Measurements from ENCODE around the gene PXK.
"Not testable (repeated sequence)": the region's sequence is repeated elsewhere in the genome, so short reads cannot be mapped to it uniquely, and the experiment has no call there.

PXK gene

DNA sequence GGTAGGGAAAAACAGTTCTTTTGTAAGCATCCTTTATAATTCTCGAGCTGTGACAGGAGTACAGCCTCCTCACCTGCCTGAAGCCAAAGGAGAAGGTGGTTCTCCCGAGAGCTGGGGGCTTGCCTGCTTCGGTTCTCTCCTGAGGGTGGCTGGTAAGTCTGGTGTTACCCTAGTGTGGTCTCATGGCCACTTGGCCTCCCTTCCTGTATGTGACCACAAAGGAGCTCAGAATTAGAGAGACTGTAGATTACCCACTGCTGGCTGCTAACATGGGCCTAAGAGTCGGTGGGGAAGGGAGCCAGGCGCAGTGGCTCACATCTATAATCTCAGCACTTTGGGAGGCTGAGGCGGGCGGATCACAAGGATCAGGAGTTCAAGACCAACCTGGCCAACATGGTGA lies 88.3 kb downstream of the PXK start:
- no peak for DNase-seq

GRCh38 chr3:58422756-58423325 lies 90.1 kb downstream of the PXK start:
- no peak for DNase-seq

- DNase-seq: no peak
These were observed 91.9 kb downstream of the PXK start for GRCh38 chr3:58424613-58425012.

DNA sequence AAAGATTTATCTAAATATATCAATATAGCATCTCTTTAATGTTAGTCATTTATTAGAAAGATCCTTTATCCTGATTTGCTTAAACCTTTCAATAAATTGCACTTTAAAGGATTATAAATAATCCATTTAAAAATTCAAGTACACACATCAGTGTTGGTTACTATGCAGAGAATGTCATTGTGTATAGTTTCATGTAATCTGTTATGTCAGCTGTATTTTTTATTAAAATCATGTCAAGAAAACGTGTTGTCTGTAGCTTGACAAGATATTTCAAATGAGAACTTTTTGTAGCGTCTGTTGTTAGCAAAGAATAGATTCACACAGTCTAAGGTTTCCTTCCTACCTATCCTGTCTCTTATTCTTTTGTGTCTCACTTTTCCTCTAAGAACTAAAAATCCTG lies 93.1 kb downstream of the PXK start:
- no peak for DNase-seq

GRCh38 chr3:58427661-58428361 lies 95.1 kb downstream of the PXK start:
- no peak for DNase-seq

- DNase-seq: no peak
These were observed 97.0 kb downstream of the PXK start for GRCh38 chr3:58429657-58430056.

- DNase-seq: no peak
These were observed 100.2 kb downstream of the PXK start for GRCh38 chr3:58432905-58433304.

GRCh38 chr3:58433400-58434167 lies 100.9 kb downstream of the PXK start, which contains the start of gene PDHB:
Gene PDHB (minus strand): TSS chr3:58433832. CDS start chr3:58433809, 23 bp downstream.
- peak; percentile 88 for DNase-seq

DNA sequence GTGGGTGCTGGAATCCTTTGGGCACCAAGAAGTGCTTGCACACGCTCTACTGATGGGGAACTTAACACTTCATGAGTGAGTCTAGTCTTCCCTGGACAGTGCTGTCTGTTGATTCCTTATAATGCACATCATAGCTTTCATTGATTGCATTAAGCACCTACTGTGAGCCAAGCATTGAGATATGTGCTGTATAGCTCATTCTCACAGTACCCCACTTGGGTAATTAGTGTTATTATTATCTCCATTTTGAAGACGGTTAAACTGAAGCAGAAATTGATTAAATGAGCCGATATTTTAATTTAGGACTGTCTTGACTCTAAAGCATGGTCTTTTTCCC lies 101.4 kb downstream of the PXK start:
- no peak for DNase-seq

DNA sequence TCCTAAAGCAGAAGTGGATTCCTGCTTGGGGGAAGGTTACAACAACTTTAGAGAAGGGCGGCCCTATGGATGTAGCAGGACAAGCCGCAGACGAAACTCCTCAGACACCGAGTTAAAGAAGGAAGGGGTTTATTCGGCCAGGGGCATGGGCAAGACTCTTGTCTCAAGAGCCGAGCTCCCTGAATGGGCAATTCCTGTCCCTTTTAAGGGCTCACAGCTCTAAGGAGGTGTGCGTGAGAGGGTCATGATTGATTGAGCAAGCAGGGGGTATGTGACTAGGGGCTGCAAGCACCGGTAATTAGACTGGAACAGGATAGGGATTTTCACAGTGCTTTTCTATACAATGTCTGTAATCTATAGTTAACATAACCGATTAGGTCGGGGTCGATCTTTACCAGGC lies 101.8 kb downstream of the PXK start:
- no peak for DNase-seq

- peak; percentile 94 for DNase-seq
These were observed 102.3 kb downstream of the PXK start for GRCh38 chr3:58434990-58435389.

DNA sequence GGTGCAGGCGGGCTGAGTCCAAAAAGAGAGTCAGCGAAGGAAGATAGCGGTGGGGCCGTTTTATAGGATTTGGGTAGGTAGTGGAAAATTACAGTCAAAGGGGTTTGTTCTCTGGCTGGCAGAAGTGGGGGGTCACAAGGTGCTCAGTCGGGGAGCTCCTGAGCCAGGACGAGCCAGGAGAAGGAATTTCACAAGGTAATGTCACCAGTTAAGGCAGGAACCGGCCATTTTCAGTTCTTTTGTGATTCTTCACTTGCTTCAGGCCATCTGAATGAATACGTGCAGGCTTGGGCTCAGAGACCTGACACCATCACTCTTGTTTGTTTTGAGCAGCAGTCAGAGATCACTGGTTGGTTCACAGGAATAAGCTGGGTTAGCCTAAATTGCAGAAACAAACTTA lies 104.6 kb downstream of the PXK start:
- DNase-seq: not testable (repeated sequence)

- DNase-seq: not testable (repeated sequence)
These were observed 108.3 kb downstream of the PXK start for GRCh38 chr3:58440996-58441355.

DNA sequence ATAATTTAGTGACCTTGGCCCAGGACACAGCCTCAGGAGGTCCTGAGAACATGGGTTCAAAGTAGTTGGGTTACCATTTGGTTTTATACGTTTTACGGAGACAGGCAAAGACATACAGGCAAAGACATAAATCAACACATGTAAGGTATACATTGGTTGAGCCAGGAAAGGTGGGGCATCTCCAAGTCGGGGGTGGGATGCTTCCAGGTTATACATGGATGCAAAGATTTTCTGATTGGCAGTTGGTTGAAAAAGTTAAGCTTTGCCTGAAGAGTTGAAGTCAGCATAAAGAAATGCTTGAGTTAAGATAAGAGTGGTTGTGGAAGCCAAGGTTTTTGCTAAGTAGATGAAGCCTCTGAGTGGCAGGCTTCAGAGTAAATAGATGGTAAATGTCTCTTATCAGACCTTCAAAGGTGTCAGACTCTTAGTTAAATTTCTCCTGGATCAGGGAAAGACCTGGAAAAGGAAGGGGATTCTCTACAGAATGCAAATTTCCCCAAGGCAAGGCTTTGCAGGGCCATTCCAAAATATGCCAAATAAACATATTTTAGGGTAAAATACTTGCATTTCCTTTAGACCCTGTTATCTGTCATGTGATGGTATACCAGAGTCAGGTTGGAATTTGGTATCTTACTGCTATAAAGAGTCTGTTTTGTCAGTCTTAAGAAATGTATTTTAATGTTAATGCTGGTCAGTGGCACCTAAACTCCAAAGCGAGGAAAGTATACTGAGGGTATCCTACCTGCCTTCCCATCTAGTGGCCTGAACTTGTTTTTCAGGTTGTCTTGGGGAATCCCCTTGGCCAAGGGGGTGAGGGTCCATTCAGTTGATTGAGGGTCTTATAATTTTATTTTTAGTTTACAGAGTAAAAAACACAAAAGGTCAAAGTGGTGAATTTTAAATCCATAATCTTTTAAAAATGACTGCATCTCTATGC lies 109.1 kb downstream of the PXK start:
- DNase-seq: no peak

- DNase-seq: no peak
These were observed 119.5 kb downstream of the PXK start for GRCh38 chr3:58452176-58452575.

DNA sequence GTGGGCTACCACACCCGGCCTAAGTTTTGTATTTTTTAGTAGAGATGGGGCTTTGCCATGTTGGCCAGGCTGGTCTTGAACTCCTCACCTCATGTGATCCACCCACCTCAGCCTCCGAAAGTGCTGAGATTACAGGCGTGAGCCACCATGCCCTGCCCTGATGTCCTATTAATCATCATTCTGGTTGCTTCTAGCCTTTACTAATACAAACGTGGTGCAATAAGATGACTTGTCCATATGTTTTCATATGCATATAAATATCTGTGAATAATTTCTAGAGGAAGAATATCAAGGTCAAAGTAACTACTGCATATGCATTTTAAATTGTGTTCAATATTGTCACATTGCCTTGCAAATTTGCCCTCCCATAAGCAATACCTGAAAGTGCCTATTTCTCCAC lies 126.5 kb downstream of the PXK start:
- peak; percentile 18 for DNase-seq

DNA sequence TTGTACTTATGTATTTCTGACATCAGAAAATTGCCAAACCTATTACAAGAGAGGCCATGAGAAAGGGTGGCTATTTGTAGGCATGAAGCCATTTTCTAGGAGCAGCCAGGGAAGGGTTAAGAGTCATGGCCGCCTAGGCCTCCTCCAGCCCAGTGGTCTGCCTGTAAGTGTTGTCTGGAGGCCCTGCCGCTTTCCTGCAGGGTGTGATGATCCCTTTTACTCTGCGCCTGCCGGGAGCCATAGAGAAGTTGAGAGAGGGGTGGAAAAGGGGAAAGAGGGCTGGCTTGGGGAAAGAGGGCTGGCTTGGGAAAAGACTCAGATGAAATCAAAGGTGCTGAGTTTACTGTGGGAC lies 130.1 kb downstream of the PXK start:
- no peak for DNase-seq

GRCh38 chr3:58463181-58463941 lies 130.7 kb downstream of the PXK start:
- DNase-seq: peak; percentile 94

DNA sequence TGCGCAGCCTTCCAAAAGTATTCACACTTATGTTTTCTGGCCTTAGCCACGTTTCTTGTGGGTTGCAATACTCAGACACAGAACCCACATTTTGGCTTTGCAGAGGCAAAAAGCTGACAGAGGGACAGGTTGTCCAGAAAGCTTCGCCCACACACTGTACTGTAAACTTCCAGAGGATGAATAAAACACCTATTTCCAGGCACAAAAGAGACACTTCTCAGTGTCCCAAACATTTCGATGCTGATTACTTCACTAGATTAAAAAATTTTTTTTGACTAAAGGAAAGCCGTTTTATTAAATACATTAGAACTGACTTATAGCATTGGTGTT lies 131.2 kb downstream of the PXK start:
- DNase-seq: no peak

- no peak for DNase-seq
These were observed 132.2 kb downstream of the PXK start for GRCh38 chr3:58464866-58465265.

DNA sequence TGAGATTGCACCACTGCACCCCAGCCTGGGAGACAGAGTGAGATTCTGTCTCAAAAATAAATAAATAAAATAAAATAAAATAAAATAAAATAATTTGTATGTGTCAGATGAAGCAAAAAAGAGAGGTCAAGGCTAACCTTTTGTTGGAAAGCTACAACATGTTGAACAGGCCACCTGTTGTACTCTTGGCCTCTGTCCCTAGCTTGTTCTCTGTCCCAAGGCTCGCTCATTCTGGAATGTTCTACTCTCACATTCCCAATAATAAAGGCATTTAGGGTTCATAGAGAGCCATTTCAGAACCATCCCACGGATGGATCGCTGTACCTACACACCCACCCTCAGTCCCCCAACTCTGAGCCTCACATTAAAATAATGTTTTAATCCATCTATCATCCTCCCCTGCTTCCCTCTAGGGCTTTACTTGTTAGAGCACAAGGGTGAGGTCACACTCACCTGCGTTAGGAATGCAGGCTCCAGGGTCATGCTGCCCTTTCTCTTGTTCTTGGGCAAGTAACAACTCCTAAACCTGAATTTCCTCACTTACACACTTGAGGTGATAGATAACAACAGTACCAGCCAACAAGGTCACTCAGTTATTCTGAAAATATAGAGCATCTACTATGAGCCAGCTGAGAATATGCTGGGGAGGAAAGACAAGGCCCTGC lies 134.3 kb downstream of the PXK start:
- DNase-seq: no peak

DNA sequence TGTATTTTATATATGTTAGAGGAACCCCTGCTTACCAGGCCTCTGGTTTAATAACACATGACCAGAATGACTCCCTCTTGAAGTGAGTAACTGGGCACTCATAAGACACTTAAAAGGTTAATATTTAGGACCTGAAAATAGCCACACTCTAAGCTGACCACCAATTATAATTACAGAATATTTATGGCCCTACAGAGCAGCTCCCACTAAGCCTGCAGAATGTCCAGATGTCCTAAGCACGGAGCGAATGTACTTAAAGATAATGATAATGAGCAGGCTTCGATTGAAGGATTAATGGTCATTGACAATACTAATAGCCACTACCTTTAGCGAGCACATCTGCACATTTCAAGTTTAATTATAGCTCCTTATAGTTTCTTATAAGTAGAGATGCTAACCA lies 136.4 kb downstream of the PXK start:
- DNase-seq: no peak

Measured in HCEC 1CT (cell line).